ENCODE data around the gene ADAM23. TPM values are rescaled to one million over a fixed set of nuclear protein-coding genes. Genes with fewer than 3 reads are reported as not detected.

Gene ADAM23
- total and polyA plus RNA-seq, 2 experiments from 2014 or later, result 1.8 to 4.4 TPM

- Histone ChIP-seq H3K9ac (no peak overlapping the region), H3K27ac (no peak overlapping the region), H3K4me3 (no peak overlapping the region), H3K79me2 (ENCODE audit: insufficient read depth) (no peaks in the 10 kb centered on the region), H3F3A (ENCODE audit: insufficient read depth) (no peaks in the 10 kb centered on the region), H2AFZ (no peak overlapping the region), H3K4me2 (ENCODE audit: unreplicated experiment) (no peak overlapping the region), H4K20me1 (ENCODE audit: insufficient read depth) (no peaks in the 10 kb centered on the region), H3K27me3 (replicated peaks; ENCODE audit: insufficient read depth) (no peaks in the 10 kb centered on the region), H3K4me1 (ENCODE audit: insufficient read depth) (no peaks in the 10 kb centered on the region), H3K36me3 (ENCODE audit: low read depth) (no peaks in the 10 kb centered on the region), H3K9me3 (ENCODE audit: low read depth) (no peaks in the 10 kb centered on the region), H3K9me2 (ENCODE audit: insufficient read depth) (no peaks in the 10 kb centered on the region)
- no peak for TF ChIP-seq EZH2 (IDR thresholded peaks at IDR 0.05; ENCODE audit: insufficient read depth, poor library complexity, severe bottlenecking)
- WGBS, 2 experiments (ENCODE audit: low coverage in 1 of 2, low lambda C conversion rate in 2 of 2, missing lambda C conversion rate in 2 of 2), result 78 to 89% methylated on average over 3 of the region's 3 CpGs
- no peak for DNase-seq
- in situ Hi-C loops (cut with MboI), result no loop called here
Measured at GRCh38 chr2:206603243-206603642, 159.9 kb downstream of the ADAM23 start.

- no peak for DNase-seq
- H2AFZ ChIP-seq, result no peak overlapping the region
- no peak overlapping the region for H3K27ac ChIP-seq
- no peaks in the 10 kb centered on the region for H3F3A ChIP-seq (ENCODE audit: insufficient read depth)
- no peak overlapping the region for H3K4me2 ChIP-seq (ENCODE audit: unreplicated experiment)
- no peak overlapping the region for H3K4me3 ChIP-seq
- no peaks in the 10 kb centered on the region for H3K27me3 ChIP-seq (replicated peaks; ENCODE audit: insufficient read depth)
- no peaks in the 10 kb centered on the region for H3K36me3 ChIP-seq (ENCODE audit: low read depth)
- H3K4me1 ChIP-seq (ENCODE audit: insufficient read depth), result no peaks in the 10 kb centered on the region
- no peak overlapping the region for H3K9ac ChIP-seq
- H3K9me2 ChIP-seq (ENCODE audit: insufficient read depth), result no peaks in the 10 kb centered on the region
- in situ Hi-C loops (cut with MboI), result no loop called here
- WGBS, 2 experiments (ENCODE audit: low coverage in 1 of 2, low lambda C conversion rate in 2 of 2, missing lambda C conversion rate in 2 of 2), result 29 to 38% methylated on average over 1 of the region's 1 CpG
- no peaks in the 10 kb centered on the region for H3K9me3 ChIP-seq (ENCODE audit: low read depth)
- no peaks in the 10 kb centered on the region for H3K79me2 ChIP-seq (ENCODE audit: insufficient read depth)
- no peaks in the 10 kb centered on the region for H4K20me1 ChIP-seq (ENCODE audit: insufficient read depth)
- no peak for TF ChIP-seq EZH2phosphoT487 (IDR thresholded peaks at IDR 0.05; ENCODE audit: insufficient read depth, low read depth)
- TF ChIP-seq EZH2 (IDR thresholded peaks at IDR 0.05; ENCODE audit: insufficient read depth, poor library complexity, severe bottlenecking), result no peak
Measured at GRCh38 chr2:206610451-206610850, 167.1 kb downstream of the ADAM23 start.

GRCh38 chr2:206611191-206611590 is 167.9 kb downstream of the ADAM23 start:
- TF ChIP-seq EZH2phosphoT487 (IDR thresholded peaks at IDR 0.05; ENCODE audit: insufficient read depth, low read depth) (no peak), EZH2 (IDR thresholded peaks at IDR 0.05; ENCODE audit: insufficient read depth, poor library complexity, severe bottlenecking) (no peak)
- H3K4me1 ChIP-seq (ENCODE audit: insufficient read depth), result no peaks in the 10 kb centered on the region
- H3K9me2 ChIP-seq (ENCODE audit: insufficient read depth), result no peaks in the 10 kb centered on the region
- H3K4me2 ChIP-seq (ENCODE audit: unreplicated experiment), result no peak overlapping the region
- no peaks in the 10 kb centered on the region for H3K79me2 ChIP-seq (ENCODE audit: insufficient read depth)
- no peaks in the 10 kb centered on the region for H3K27me3 ChIP-seq (replicated peaks; ENCODE audit: insufficient read depth)
- 95 to 96% methylated on average over 6 of the region's 6 CpGs for WGBS, 2 experiments (ENCODE audit: low coverage in 1 of 2, low lambda C conversion rate in 2 of 2, missing lambda C conversion rate in 2 of 2)
- H3K27ac ChIP-seq, result no peak overlapping the region
- H3F3A ChIP-seq (ENCODE audit: insufficient read depth), result no peaks in the 10 kb centered on the region
- no peaks in the 10 kb centered on the region for H3K9me3 ChIP-seq (ENCODE audit: low read depth)
- H3K4me3 ChIP-seq, result no peak overlapping the region
- H3K36me3 ChIP-seq (ENCODE audit: low read depth), result no peaks in the 10 kb centered on the region
- H3K9ac ChIP-seq, result no peak overlapping the region
- in situ Hi-C loops (cut with MboI), result no loop called here
- no peak for DNase-seq
- no peaks in the 10 kb centered on the region for H4K20me1 ChIP-seq (ENCODE audit: insufficient read depth)
- H2AFZ ChIP-seq, result no peak overlapping the region

- Histone ChIP-seq H2AFZ (no peak overlapping the region), H3K79me2 (ENCODE audit: insufficient read depth) (no peaks in the 10 kb centered on the region), H3K4me1 (ENCODE audit: insufficient read depth) (no peaks in the 10 kb centered on the region), H3K27me3 (replicated peaks; ENCODE audit: insufficient read depth) (no peaks in the 10 kb centered on the region), H3K27ac (no peak overlapping the region), H3K36me3 (ENCODE audit: low read depth) (no peaks in the 10 kb centered on the region), H3K9me2 (ENCODE audit: insufficient read depth) (no peaks in the 10 kb centered on the region), H3K9me3 (ENCODE audit: low read depth) (no peaks in the 10 kb centered on the region), H3K4me3 (no peak overlapping the region), H3F3A (ENCODE audit: insufficient read depth) (no peaks in the 10 kb centered on the region), H3K9ac (no peak overlapping the region), H3K4me2 (ENCODE audit: unreplicated experiment) (no peak overlapping the region), H4K20me1 (ENCODE audit: insufficient read depth) (no peaks in the 10 kb centered on the region)
- in situ Hi-C loops (cut with MboI), result no loop called here
- no peak for TF ChIP-seq EZH2phosphoT487 (IDR thresholded peaks at IDR 0.05; ENCODE audit: insufficient read depth, low read depth)
- TF ChIP-seq EZH2 (IDR thresholded peaks at IDR 0.05; ENCODE audit: insufficient read depth, poor library complexity, severe bottlenecking), result no peak
- DNase-seq, result no peak
- 84 to 85% methylated on average over 3 of the region's 3 CpGs for WGBS, 2 experiments (ENCODE audit: low coverage in 1 of 2, low lambda C conversion rate in 2 of 2, missing lambda C conversion rate in 2 of 2)
Measured at GRCh38 chr2:206611736-206612135, 168.4 kb downstream of the ADAM23 start.

GRCh38 chr2:206614811-206615210 is 171.5 kb downstream of the ADAM23 start:
- TF ChIP-seq EZH2phosphoT487 (IDR thresholded peaks at IDR 0.05; ENCODE audit: insufficient read depth, low read depth) (no peak), EZH2 (IDR thresholded peaks at IDR 0.05; ENCODE audit: insufficient read depth, poor library complexity, severe bottlenecking) (no peak)
- 86 to 90% methylated on average over 6 of the region's 6 CpGs for WGBS, 2 experiments (ENCODE audit: low coverage in 1 of 2, low lambda C conversion rate in 2 of 2, missing lambda C conversion rate in 2 of 2)
- Histone ChIP-seq H2AFZ (no peak overlapping the region), H3K27ac (no peak overlapping the region), H3K79me2 (ENCODE audit: insufficient read depth) (no peaks in the 10 kb centered on the region), H3K9ac (no peak overlapping the region), H4K20me1 (ENCODE audit: insufficient read depth) (no peaks in the 10 kb centered on the region), H3K27me3 (replicated peaks; ENCODE audit: insufficient read depth) (no peaks in the 10 kb centered on the region), H3K4me2 (ENCODE audit: unreplicated experiment) (no peak overlapping the region), H3K9me2 (ENCODE audit: insufficient read depth) (no peaks in the 10 kb centered on the region), H3K4me1 (ENCODE audit: insufficient read depth) (no peaks in the 10 kb centered on the region), H3F3A (ENCODE audit: insufficient read depth) (no peaks in the 10 kb centered on the region), H3K9me3 (ENCODE audit: low read depth) (no peaks in the 10 kb centered on the region), H3K36me3 (ENCODE audit: low read depth) (no peaks in the 10 kb centered on the region), H3K4me3 (no peak overlapping the region)
- in situ Hi-C loops (cut with MboI), result no loop called here
- DNase-seq, result no peak
